Measurements from ENCODE around the gene HMOX2.

Gene HMOX2

DNA sequence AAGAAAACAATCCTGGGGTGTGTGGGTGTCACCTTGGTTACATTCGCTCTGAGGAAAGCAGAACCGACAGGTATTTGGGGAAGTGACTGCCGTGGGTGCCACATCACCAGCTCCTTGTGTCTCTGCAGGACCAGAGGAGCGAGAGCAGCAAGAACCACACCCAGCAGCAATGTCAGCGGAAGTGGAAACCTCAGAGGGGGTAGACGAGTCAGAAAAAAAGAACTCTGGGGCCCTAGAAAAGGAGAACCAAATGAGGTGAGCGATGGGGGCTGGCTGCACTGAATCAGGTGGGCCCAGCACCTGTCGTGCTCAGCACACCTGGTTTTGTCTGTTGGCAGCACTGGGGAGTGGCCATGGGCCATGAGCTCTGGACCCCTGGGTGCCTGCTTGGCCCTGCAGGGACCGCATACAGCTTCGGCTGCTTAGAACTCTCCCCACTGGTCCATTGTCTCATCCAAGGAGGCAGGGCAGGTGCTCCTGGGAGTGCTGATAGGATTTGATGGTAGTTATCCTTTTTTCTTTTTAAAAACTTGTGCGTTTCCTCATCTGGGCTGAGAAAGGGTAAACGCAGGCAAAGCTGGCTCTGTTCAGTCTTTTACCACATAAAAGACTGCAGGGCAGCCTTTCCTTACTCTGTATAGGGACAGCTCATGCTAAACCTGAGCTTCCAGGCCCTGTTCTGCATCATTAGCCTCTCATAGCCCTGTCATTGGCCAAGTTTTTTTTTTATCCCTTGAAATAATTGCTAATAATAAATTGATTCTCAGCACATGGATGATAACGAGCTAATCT lies 29.4 kb downstream of the HMOX2 start:
- DNase-seq, result peak; percentile 76

DNA sequence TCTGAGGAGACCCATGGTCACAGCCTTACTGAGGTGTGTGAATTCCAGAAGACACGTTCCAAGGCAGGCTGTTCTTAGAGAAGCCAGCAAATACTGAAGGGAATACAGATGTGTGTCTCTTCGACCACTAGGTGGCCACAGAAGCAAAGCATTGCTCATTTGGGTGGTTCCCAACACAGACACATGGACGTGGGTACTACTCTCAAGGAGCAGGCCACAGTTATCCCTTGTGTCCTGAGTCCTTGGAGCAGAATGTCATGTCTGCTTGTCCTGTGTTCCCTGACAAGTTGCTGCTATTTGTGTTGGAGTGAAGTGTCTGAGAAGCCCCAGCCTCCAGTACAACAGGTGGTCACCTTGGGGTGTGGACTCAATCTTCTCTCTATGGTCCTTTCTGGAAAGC lies 30.3 kb downstream of the HMOX2 start:
- DNase-seq, result peak; percentile 57

DNA sequence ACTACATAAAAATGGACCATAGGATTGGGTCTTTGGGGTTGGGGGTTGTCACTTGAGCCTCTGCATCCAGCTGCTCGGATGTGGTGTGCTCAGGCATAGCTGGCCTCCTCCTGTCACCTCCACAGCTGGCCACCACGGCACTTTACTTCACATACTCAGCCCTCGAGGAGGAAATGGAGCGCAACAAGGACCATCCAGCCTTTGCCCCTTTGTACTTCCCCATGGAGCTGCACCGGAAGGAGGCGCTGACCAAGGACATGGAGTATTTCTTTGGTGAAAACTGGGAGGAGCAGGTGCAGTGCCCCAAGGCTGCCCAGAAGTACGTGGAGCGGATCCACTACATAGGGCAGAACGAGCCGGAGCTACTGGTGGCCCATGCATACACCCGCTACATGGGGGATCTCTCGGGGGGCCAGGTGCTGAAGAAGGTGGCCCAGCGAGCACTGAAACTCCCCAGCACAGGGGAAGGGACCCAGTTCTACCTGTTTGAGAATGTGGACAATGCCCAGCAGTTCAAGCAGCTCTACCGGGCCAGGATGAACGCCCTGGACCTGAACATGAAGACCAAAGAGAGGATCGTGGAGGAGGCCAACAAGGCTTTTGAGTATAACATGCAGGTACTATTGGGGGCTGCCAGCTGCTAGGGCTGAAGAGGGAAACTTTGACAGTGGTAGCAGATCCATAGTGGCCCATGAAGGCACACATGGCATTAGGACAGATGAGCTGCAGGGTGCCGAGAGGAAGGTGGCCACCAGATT lies 31.6 kb downstream of the HMOX2 start:
- DNase-seq, result no peak

DNA sequence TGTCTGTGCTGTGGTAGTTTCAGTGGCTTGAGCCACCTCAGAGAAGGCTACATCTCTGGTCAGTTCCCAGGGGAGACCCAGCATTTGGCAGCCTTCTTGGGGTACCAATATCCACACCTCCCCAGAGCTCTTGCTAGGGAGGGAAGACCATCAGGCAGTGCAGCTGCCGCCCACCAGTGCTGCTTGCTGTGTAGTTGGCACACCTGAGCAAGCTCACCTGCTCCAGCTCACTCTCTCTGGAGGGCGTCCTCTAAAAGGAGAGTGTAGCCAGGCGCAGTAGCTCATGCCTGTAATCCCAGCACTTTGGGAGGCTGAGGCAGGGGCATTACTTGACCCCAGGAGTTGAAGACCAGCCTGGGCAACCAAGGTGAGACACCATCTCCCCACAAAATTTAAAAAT lies 32.6 kb downstream of the HMOX2 start:
- no peak for DNase-seq

DNA sequence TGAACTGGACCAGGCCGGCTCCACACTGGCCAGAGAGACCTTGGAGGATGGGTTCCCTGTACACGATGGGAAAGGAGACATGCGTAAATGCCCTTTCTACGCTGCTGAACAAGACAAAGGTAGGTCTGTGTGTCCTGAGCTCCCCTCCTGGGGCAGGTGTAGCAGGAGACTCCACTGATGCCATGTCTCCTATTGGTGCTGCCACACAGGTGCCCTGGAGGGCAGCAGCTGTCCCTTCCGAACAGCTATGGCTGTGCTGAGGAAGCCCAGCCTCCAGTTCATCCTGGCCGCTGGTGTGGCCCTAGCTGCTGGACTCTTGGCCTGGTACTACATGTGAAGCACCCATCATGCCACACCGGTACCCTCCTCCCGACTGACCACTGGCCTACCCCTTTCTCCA lies 33.2 kb downstream of the HMOX2 start:
- no peak for DNase-seq

DNA sequence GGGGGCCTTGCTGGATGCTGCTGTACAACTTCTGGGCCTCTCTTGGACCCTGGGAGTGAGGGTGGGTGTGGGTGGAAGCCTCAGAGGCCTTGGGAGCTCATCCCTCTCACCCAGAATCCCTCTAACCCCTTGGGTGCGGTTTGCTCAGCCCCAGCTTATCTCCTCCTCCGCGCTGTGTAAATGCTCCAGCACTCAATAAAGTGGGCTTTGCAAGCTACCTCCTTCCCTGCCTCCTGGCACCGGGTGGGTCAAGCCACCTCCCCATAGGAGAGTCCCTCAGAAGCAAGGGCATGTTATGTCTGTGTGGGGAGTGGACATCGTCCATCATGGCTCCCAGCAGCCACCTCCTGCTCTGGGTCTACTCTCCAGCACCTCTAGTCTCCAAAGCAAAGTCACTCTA lies 33.9 kb downstream of the HMOX2 start:
- no peak for DNase-seq

DNA sequence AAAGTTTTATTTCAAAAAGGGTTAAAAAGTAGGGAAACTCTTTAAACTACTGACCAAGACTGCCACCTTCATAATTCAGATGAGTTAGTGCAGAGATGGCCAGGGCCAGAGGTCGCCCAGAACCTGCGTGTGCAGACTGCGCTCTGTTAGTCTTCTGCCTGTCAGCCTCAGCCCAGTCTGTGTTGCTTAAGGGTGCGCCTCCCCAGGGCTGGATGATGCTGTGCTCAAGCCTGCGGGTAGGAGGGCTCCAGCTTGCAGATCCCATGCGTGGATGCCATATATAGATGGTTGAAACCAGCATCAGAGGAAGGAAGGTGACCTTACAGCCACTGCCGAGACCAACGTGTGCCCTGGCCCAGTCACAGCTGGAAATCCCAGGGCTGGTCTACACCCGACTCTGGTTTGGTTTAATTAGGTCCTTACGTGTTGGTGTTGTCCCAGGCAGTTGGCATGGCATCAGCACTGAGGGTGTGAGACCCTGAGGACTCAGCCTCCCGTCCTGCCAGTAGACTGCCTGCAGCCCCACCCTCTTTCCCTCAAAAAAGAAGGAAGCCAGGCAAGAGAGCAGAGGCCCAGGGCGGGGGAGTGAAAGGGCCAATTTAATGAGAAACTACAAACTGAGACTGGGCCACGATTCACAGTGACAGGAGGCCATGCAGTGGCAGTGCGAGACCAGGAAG lies 34.7 kb downstream of the HMOX2 start:
- DNase-seq, result no peak

DNA sequence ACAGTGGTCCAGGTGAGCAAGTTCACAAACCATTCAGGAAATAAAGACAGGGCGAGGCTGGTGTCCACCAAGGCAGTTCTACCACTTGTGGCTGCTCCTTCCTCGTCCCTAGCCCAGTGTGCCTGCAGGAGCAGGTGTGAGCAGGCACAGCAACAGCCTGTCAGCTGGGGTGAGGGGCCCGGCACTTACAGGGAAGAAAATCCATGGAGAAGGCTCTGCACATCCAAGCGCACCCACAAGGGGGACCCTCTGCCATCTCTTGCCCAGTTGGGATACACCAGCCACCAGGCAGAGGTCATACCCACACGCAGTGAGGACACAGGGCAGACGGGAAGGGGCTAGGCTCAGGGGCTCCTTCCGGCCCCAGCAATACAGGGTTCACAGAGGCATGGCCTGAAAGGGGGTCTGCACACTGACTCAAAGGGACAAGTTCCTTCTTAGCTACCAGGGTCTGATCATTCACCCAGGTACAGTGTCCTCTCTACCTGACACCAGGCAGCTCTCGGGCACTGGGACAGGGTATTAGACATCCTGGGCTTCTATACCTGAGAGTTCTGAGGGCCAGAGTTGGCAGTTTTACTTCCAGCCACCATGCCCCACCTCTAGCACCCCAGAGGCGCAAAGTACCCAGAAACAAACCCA lies 35.4 kb downstream of the HMOX2 start:
- DNase-seq, result no peak

DNA sequence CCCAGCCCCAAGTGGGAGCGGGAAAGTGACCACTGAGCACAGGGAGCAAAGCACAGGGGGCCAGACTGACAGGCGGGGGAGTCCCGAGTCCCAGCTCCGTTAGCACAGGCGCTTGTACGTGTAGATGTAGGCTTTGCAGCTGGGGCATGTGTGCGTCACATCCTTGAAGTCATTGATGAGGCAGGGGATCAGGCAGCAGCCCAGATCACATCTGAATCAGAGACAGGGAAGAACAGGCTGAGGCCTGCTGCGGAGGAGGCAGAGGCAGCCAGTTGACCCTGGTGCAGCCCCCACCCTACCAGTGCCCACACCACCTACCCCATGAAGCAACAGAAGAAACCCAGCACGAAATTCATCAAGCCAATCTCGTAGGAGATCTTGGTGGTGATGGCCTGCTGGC lies 36.3 kb downstream of the HMOX2 start:
- DNase-seq, result no peak

DNA sequence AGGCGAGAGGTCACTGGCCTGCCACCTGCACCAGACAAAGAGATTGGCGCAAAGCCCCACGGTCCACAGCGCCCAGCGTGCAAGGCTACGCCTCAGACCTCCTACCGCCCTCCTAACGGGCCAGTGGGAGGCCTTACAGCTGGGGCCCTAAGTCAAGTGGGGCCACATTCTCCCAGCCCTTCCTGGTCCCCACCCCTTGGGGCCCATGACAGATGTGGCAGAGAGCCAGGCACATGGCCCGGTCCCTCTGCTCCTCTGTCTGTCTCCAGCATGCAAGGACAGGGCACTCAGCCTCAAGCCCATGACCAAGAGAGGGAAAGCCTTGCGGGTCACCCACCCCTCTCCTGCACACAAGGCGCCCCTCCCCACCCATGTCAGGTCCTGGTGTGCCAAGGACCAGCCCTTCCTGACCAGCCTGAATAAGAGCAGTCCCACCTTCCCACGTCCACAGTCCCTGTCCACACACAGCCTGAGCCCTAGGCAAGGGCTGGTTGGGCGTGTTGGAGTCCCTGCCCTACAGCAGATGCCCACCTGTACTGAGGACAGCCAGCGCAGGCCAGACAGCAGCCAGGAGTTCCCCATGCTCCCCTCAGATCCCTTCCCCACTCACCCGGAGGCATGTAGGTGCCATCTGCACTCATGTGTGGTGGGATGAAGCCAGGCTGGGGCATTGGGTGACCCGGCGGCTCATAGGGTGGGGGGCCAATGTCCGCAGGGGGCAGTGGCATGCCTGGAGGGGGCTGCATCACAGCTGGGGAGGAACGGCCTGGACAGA lies 37.1 kb downstream of the HMOX2 start:
- DNase-seq, result no peak

DNA sequence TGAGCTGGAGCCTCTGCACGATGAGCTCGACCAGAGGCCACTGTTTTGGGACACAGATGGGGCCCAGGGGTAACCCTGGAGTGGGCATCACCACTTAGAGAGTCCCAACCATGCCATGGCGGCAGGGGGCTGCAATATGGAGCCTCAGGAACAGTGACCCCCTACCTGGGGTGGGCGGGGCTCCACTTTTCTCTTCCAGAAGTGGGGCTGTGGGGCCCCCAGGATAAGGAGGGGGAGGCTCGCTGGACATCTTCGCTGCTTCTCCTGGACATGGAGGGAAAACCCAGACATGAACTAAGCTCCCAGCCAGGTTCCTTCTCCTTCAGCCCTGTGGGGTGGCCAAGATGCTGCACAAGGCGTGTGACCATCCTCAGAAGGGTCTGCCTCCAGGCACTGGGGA lies 37.7 kb downstream of the HMOX2 start:
- DNase-seq, result no peak

DNA sequence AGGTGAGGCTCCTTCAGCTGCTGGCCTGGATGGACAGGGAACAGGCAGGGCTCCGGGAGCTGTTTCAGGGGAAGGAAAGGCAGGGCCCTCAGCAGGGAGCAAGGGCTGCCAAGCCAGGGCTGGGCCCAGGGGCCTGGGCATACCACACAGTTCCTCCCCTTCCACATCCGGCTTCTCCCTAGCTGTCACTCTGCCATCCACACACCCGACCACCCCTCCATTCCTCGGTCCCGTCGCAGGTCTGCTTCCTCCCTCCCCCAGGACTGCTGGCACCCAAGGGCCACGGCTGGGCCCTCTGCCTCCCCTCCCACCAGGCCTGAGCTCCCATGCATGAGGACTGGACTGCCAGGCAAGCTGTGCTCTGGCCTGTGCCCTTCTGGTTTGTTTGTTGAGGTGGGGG lies 38.4 kb downstream of the HMOX2 start:
- DNase-seq, result no peak

DNA sequence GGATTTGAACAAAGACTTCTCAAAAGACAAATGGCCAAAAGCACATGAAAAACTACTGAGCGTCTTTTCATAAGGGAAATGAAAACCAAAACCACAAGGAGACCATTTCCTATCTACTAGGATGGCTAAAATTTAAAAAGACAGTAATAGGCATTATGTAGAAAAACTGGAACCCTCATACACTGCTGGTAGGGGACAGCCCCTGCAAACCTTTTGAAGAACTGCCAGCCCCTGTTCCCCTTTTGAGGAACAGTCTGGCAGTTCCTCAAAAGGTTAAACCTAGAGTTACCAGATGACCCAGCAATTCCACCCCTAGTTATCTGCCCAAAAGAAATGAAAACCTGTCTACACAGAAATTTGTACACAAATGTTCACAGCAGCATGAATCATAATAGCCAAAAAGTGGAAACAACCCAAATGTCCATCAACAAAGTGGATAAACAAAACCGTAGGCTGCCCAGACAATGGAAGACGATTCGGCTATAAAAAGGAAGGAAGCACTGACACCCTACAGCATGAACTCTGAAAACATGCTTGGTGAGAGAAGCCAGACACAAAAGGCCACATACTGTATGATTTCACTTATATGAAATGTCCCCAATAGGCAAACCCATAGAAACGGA lies 39.5 kb downstream of the HMOX2 start:
- DNase-seq, result no peak

DNA sequence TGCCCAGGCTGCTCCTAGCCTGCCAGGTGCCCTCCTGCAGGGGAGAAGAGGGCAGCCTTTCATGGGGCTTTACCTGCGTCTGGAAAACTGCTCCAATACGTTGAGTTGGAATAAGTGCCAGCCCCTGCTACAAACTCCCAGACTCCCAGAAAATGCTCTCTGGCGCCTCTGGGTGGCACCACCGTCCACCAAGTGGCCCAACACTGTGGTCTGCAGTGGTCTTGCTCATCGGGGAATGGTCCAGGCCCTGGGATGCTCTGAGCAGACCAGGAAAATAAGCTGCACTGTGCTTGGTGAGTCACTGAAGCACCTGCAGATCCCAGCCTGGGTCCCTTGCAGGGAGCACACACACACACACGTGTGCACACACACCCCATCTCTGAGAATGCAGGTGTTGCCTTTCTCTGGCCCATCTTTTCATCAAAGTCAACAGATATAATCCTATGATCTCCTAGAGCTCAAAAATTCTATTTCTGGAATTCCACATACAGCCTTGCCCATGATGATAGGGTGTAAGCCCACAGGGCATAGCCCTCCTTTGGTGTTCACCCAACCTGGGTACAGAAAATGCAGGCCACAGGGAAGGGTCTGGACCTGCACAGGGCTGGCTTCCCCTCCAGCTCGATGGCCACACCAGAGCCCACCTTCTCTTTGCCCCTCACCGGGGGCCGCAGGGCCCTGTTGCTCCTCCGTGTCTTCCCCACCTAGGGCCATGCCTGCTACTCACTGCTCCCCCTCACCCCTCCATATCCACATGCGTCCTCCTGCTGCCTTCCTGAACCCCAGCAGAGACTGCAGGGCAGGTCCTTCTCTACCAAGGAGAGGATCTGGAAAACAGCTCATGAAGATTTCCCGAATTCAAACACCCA lies 41.8 kb downstream of the HMOX2 start:
- DNase-seq, result no peak

DNA sequence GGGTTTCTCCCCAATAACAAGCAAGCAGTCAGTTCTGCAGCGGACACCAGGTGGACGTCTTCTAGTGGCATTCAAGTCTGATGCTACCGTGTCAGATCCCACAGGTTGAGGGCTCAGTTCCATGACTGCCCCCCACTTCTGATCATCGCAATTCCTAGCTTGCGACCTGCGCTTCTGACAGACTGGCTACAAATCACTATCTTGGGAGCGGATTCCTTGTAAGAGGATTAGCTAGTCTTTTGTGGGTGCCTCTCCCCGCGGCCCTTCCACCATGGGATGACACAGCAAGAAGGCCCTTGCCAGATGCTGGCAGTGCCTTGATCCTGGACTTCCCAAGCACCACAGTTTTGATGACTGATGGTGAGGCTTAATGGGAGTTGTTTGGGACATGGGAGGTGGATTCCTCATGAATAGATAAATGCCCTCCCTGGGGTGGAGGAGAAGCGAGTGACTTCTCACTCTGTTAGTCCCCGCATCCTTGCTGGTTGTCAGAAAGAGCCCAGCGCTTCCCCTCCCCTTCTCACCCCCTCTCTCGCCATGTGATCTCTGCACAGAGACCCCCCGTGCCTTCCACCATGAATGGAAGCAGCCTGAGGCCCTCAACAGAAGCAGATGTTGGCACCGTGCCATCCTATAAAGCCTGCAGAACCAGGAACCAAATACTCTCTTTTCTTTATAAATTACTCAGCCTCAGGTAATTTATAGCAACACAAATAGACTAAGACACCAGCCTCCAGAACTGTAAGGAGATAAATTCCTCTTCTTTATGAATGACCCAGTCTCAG lies 43.3 kb downstream of the HMOX2 start:
- no peak for DNase-seq

DNA sequence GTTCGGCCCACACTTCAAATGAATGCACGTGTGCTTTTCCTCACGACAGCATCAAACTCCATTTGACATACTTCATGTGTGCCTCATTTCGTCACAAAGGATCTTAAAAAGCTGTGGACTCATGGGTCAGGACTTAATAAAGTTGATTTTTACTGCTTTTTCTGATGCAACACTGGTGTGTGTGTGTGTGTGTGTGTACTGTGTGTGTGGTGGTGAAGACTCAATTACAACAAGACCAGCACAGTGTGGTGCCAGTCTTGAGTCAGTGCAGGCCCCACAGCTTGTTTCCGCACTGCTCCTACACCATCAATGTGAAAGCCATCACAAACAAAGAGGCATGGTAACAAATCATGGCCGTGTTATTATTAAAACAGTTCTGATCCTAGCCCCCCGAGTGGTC lies 44.7 kb downstream of the HMOX2 start:
- no peak for DNase-seq

DNA sequence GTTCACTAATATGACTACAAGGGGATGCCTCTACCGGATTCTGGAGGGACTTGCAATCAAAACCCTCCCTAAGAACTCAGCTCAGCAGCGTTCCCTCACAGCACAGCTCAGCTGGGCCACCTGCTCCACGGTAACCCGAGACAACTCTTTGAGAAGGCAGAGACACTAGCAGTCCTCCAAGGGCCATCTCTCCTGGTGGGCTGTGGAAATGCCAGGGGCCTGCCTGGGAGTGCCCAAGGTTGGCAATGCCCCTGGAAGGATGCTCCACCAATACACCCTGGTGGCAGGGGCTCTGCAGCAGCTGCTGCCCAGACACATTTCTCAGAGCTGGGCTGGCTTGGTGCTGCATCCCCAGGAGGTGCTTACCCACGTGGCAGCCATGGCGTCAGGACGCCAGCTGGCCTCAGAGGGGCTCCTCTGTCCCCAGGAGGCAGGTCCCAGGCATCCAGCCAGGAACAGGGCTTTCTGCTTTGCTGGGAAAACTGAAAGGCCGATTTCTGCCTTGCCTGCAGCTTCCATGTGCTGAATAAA lies 45.9 kb downstream of the HMOX2 start:
- no peak for DNase-seq

DNA sequence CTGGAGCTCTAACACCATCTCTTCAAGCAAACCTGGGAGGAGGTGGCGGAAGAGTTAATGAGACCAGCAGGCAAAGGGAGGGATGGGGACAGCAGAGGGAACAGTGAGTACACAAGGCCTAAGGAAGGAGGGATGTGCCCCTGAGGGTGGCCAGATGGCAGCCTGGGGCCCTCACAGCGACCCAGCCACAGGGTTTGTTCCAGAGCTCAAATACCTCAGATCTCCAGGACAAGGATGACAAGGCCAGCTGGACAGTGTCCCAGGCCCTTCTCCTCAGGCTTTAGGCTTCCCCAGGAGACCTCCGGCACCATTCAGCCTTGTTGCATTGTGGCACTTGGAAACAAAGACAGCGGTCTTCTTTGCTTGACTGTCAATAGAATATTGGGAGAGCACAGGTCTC lies 47.5 kb downstream of the HMOX2 start:
- DNase-seq, result no peak

DNA sequence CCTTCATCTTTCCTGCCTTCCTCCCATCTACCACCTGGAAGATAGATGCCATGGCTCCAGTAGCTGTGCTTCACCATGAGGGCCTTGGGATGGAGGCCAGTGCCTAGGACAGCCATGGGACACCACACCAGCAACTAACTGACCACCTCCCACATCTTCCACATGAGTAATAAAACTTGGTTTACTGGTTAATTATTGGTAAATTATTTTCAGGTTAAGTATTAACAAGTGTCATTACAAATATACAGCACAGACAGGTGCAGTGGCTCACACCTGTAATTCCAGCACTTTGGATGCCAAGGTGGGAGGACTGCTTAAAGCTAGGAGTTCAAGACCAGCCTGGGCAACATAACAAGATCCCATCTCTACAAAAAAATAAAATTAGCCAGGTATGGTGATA lies 48.4 kb downstream of the HMOX2 start:
- DNase-seq, result no peak

DNA sequence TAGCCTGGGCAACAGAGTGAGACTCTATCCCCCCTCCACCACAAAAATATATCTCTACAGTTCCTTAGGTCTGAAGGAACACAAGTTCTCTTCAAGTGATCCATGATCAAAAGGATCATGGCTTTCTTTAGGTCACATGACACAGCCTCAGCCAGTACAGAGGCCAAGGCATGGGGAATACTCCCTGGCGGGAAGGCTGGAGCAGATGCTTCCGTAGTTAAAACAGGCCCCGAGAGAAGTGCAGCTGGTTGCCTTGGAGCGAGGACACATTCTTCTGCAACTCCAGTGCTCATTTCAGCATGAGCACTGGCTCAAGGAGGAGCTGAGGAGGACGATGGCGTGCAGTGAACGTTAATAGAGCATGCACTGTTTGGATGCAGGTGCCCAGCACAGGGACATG lies 48.9 kb downstream of the HMOX2 start:
- DNase-seq, result no peak
